IMR-90 (cell line): Measurements from ENCODE around the gene CFAP97D1. TPM values are rescaled to one million over a fixed set of nuclear protein-coding genes. Genes with fewer than 3 reads are reported as not detected.

Experiments used
- ATAC-seq: fragments of 200-7000 bp; cut with Tn5 transposase; 2 replicates; pipeline ENCODE4 v1.9.1; 2020; ENCODE audit warnings: low read depth, mild to moderate bottlenecking, moderate library complexity
- BruUV-seq: library from RNA; stranded (reverse); fragments of 400-500 nt; replicated peaks from 2 replicates; lab custom pipeline; 2021; lab: Mats Ljungman, UMichigan
- CTCF ChIA-PET: fragments of 300-600 bp; formaldehyde crosslinking; extraction: SDS; loops from one replicate; lab custom pipeline; 2021; ENCODE audit warnings: antibody characterized with exemption; lab: Yijun Ruan, JAX
- POLR2A ChIA-PET: fragments of 300-600 bp; sonication (Branson Sonifier 250); formaldehyde crosslinking; loops from one replicate; lab custom pipeline; 2022; ENCODE audit warnings: antibody characterized with exemption; ENCODE audit not compliant: unreplicated experiment; lab: Charles Lee
- DNase-seq: peaks from one replicate; pipeline ENCODE4 v3.0.0; 2013
- H2AFZ ChIP-seq: replicated peaks from 2 replicates; pipeline ENCODE3; 2013; ENCODE audit warnings: low read length, mild to moderate bottlenecking; ENCODE audit not compliant: poor library complexity
- H2AK5ac ChIP-seq: 2 replicates; pipeline ENCODE4 v1.6.1; 2013; ENCODE audit warnings: low read depth, low read length, inconsistent platforms
- H2AK9ac ChIP-seq: replicated peaks from 2 replicates; pipeline ENCODE3; 2013; ENCODE audit warnings: mild to moderate bottlenecking, low read depth, low read length, moderate library complexity; ENCODE audit not compliant: poor library complexity
- H2BK120ac ChIP-seq: 2 replicates; pipeline ENCODE4 v1.6.1; 2013; ENCODE audit warnings: low read depth, low read length, inconsistent platforms
- H2BK15ac ChIP-seq: 3 replicates; pipeline ENCODE4 v1.6.1; 2013; ENCODE audit warnings: low read depth, low read length, inconsistent platforms
- H2BK20ac ChIP-seq: 2 replicates; pipeline ENCODE4 v1.6.1; 2013; ENCODE audit warnings: low read depth, mild to moderate bottlenecking, inconsistent platforms, low read length, moderate library complexity
- H2BK5ac ChIP-seq: 2 replicates; pipeline ENCODE4 v1.6.1; 2013; ENCODE audit warnings: mild to moderate bottlenecking, low read depth, low read length, inconsistent platforms; ENCODE audit not compliant: poor library complexity, severe bottlenecking
- H3K14ac ChIP-seq: replicated peaks from 2 replicates; pipeline ENCODE4 v1.6.1; 2013; ENCODE audit warnings: low read depth, low read length, inconsistent platforms
- H3K18ac ChIP-seq: 2 replicates; pipeline ENCODE4 v1.6.1; 2013; ENCODE audit warnings: low read depth, low read length, control low read depth
- H3K23ac ChIP-seq: 2 replicates; pipeline ENCODE4 v1.6.1; 2013; ENCODE audit warnings: low read depth, low read length, inconsistent platforms
- H3K27ac ChIP-seq: 2 replicates; pipeline ENCODE4 v1.5.1; 2013; ENCODE audit warnings: mild to moderate bottlenecking, control low read depth, low read length; ENCODE audit not compliant: insufficient read depth
- H3K27me3 ChIP-seq: 2 replicates; pipeline ENCODE4 v1.6.1; 2013; ENCODE audit warnings: low read length; ENCODE audit not compliant: control insufficient read depth, insufficient read depth
- H3K36me3 ChIP-seq: 2 replicates; pipeline ENCODE4 v1.6.1; 2013; ENCODE audit warnings: low read length, mixed read lengths; ENCODE audit not compliant: control insufficient read depth, insufficient read depth
- H3K4ac ChIP-seq: 2 replicates; pipeline ENCODE4 v1.6.1; 2013; ENCODE audit warnings: low read depth, low read length, inconsistent platforms
- H3K4me1 ChIP-seq: 2 replicates; pipeline ENCODE4 v1.6.1; 2013; ENCODE audit warnings: low read length, mixed read lengths; ENCODE audit not compliant: control insufficient read depth, insufficient read depth
- H3K4me2 ChIP-seq: 2 replicates; pipeline ENCODE4 v1.6.1; 2013; ENCODE audit warnings: low read depth, mild to moderate bottlenecking, control low read depth, low read length, moderate library complexity
- H3K4me3 ChIP-seq: 2 replicates; pipeline ENCODE4 v1.5.1; 2013; ENCODE audit warnings: low read depth, mild to moderate bottlenecking, control low read depth, low read length, moderate library complexity; ENCODE audit not compliant: insufficient read depth
- H3K56ac ChIP-seq: 2 replicates; pipeline ENCODE4 v1.6.1; 2013; ENCODE audit warnings: low read length, inconsistent platforms; ENCODE audit not compliant: insufficient read depth; ENCODE audit errors: extremely low read depth
- H3K79me1 ChIP-seq, 2 experiments: 2 replicates each; pipeline ENCODE4 v1.6.1; 2013; ENCODE audit warnings: low read length in 2 of 2, inconsistent platforms in 1 of 2, low read depth in 1 of 2
- H3K9ac ChIP-seq: 2 replicates; pipeline ENCODE4 v1.6.1; 2013; ENCODE audit warnings: low read depth, low read length, control low read depth
- H3K9me1 ChIP-seq: 2 replicates; pipeline ENCODE4 v1.6.1; 2013; ENCODE audit warnings: low read length, inconsistent platforms; ENCODE audit not compliant: insufficient read depth
- H3K9me3 ChIP-seq: 2 replicates; pipeline ENCODE4 v1.6.1; 2013; ENCODE audit warnings: low read length; ENCODE audit not compliant: control insufficient read depth, insufficient read depth
- H4K20me1 ChIP-seq: 2 replicates; pipeline ENCODE4 v1.6.1; 2013; ENCODE audit warnings: low read length, inconsistent platforms; ENCODE audit not compliant: insufficient read depth
- H4K5ac ChIP-seq: 2 replicates; pipeline ENCODE4 v1.6.1; 2013; ENCODE audit warnings: mild to moderate bottlenecking, low read depth, low read length, control low read depth
- H4K8ac ChIP-seq, 2 experiments: 2 replicates each; pipeline ENCODE4 v1.6.1; 2013; ENCODE audit warnings: low read depth in 2 of 2, low read length in 2 of 2, control low read depth in 1 of 2, inconsistent platforms in 1 of 2
- H4K91ac ChIP-seq: 2 replicates; pipeline ENCODE4 v1.6.1; 2013; ENCODE audit warnings: low read depth, low read length, inconsistent platforms; ENCODE audit not compliant: insufficient read depth
- BHLHE40 ChIP-seq: fragments of 150-350 bp; IDR thresholded peaks from 2 replicates; pipeline ENCODE4 v1.6.1; 2016; ENCODE audit warnings: mild to moderate bottlenecking, low read depth, low read length
- CEBPB ChIP-seq: IDR thresholded peaks from 2 replicates; pipeline ENCODE4 v1.6.1; 2012; ENCODE audit warnings: low read depth, low read length, improper control_type of control experiment
- CHD1 ChIP-seq: IDR thresholded peaks from 2 replicates; pipeline ENCODE4 v1.6.1; 2012; ENCODE audit warnings: low read depth, low read length, improper control_type of control experiment
- CTCF ChIP-seq: conservative IDR thresholded peaks from 2 replicates; pipeline ENCODE4 v1.5.1; 2012; ENCODE audit warnings: mild to moderate bottlenecking, low read depth, low read length, improper control_type of control experiment
- FOS ChIP-seq: fragments of 150-350 bp; IDR thresholded peaks from 2 replicates; pipeline ENCODE4 v1.6.1; 2016; ENCODE audit warnings: low read depth, low read length
- MAFK ChIP-seq: IDR thresholded peaks from 2 replicates; pipeline ENCODE4 v1.6.1; 2012; ENCODE audit warnings: low read depth, low read length, improper control_type of control experiment
- MAZ ChIP-seq: IDR thresholded peaks from 2 replicates; pipeline ENCODE4 v1.6.1; 2012; ENCODE audit warnings: low read depth, mild to moderate bottlenecking, low read length, improper control_type of control experiment, moderate library complexity, borderline replicate concordance
- NFE2L2 ChIP-seq: fragments of 150-350 bp; IDR thresholded peaks from 2 replicates; pipeline ENCODE4 v1.6.1; 2016; ENCODE audit warnings: low read depth, mild to moderate bottlenecking, low read length
- POLR2A ChIP-seq: IDR thresholded peaks from 2 replicates; pipeline ENCODE4 v1.6.1; 2012; ENCODE audit warnings: mild to moderate bottlenecking, low read depth, low read length
- RAD21 ChIP-seq: IDR thresholded peaks from 2 replicates; pipeline ENCODE4 v1.6.1; 2012; ENCODE audit warnings: low read length, improper control_type of control experiment
- RFX5 ChIP-seq: IDR thresholded peaks from 2 replicates; pipeline ENCODE4 v1.8.0; 2012; ENCODE audit warnings: low read depth, mild to moderate bottlenecking, low read length, moderate library complexity
- SMC3 ChIP-seq: fragments of 150-350 bp; IDR thresholded peaks from 2 replicates; pipeline ENCODE4 v1.6.1; 2016; ENCODE audit warnings: low read depth, mild to moderate bottlenecking, antibody characterized with exemption, low read length, moderate library complexity
- WGBS, 2 experiments: methylation state at CpG; one replicate each; pipeline versions ENCODE4 v1.1.5 to v1.1.7; 2013; ENCODE audit warnings: missing lambda C conversion rate in 2 of 2; ENCODE audit not compliant: insufficient read length in 1 of 2; ENCODE audit errors: extremely low coverage in 2 of 2; 5-methylcytosine and 5-hydroxymethylcytosine counted together
- dilution Hi-C: fragments of 300-500 bp; cut with HindIII; formaldehyde crosslinking; loops from one replicate; pipeline ENCODE4 v1.14.3; 2018; ENCODE audit warnings: low sequenced_read_pairs; ENCODE audit not compliant: unreplicated experiment
- in situ Hi-C: fragments of 300-500 bp; cut with MboI; formaldehyde crosslinking; loops from 3 replicates; pipeline ENCODE4 v1.14.3; 2019; ENCODE audit warnings: low sequenced_read_pairs, inconsistent platforms, mixed read lengths
- intact Hi-C: fragments of 100-400 bp; cut with micrococcal nuclease; formaldehyde crosslinking; loops from 2 replicates; pipeline ENCODE4 v1.10.0; 2022
- polyA plus RNA-seq, 3 experiments: library from polyadenylated mRNA; depleted of rRNA; stranded (reverse); fragments of >200 nt; gene quantifications; 2 replicates each; pipeline ENCODE4 v1.2.3, GENCODE V29; 2012; ENCODE audit warnings: low replicate concordance in 1 of 3
- total RNA-seq: library from RNA; depleted of rRNA; stranded (reverse); fragments of >200 nt; gene quantifications from 2 replicates; pipeline ENCODE4 v1.2.3, GENCODE V29; 2012

The CFAP97D1 gene
- total and polyA plus RNA-seq, 2 of the 4 experiments (the other 2 are of a cell fraction): under 0.01 TPM; not detected in 1

- no peak overlapping the region for H3K9ac ChIP-seq
- no peak overlapping the region for H3K27ac ChIP-seq
- H3K4me1 ChIP-seq: peaks cover 6% of the 10 kb centered on the region
- no peak overlapping the region for H2BK120ac ChIP-seq
- H4K20me1 ChIP-seq: no peaks in the 10 kb centered on the region
- H3K4me3 ChIP-seq: no peak overlapping the region
- no peak overlapping the region for H3K56ac ChIP-seq
- no peak overlapping the region for H3K18ac ChIP-seq
- dilution Hi-C loops: no loop called here
- H2BK20ac ChIP-seq: no peak overlapping the region
- ATAC-seq (no peak), DNase-seq (no peak)
- no peak overlapping the region for H4K91ac ChIP-seq
- in situ Hi-C loops: no loop called here
- H2AFZ ChIP-seq: no peak overlapping the region
- H4K5ac ChIP-seq: no peak overlapping the region
- no peak overlapping the region for H2AK9ac ChIP-seq
- no peak overlapping the region for H3K14ac ChIP-seq
- H3K4me2 ChIP-seq: no peak overlapping the region
- 100% methylated on average over 2 of the region's 14 CpGs; no CpG with 5 or more reads in 1 of the 2 experiments for WGBS, 2 experiments
- H2BK15ac ChIP-seq: no peak overlapping the region
- BruUV-seq: no TSS peak
- no peak overlapping the region for H2BK5ac ChIP-seq
- ChIA-PET CTCF (no interaction called here), POLR2A (no interaction called here)
- intact Hi-C loops: no loop called here
- no peak overlapping the region for H3K4ac ChIP-seq
- 0 out of 2 replicates have a peak, but pooled peaks cover 7% of the 10 kb centered on the region for H3K9me1 ChIP-seq
- no peak overlapping the region for H4K8ac ChIP-seq
- H3K23ac ChIP-seq: no peak overlapping the region
- H3K79me1 ChIP-seq: peaks cover 0 to 14% of the 10 kb centered on the region in 2 experiments; a peak in 1 of 4 replicates
- H3K27me3 ChIP-seq: no peaks in the 10 kb centered on the region
- no peak overlapping the region for H2AK5ac ChIP-seq
- H3K36me3 ChIP-seq: peaks cover 14% of the 10 kb centered on the region
- H3K9me3 ChIP-seq: no peaks in the 10 kb centered on the region
- TF ChIP-seq RAD21 (no peak), MAZ (no peak), SMC3 (no peak), BHLHE40 (no peak), CHD1 (no peak), MAFK (no peak), POLR2A (no peak), NFE2L2 (no peak), FOS (no peak), RFX5 (no peak), CTCF (no peak), CEBPB (no peak)
Measured at GRCh38 chr17:43820759-43821158, 40.5 kb downstream of the CFAP97D1 start.
